ENCODE measurements around the gene UBE2J1.
A peak's percentile ranks its signal among the peaks of the same experiment; 100 is the strongest.

The UBE2J1 gene

DNA sequence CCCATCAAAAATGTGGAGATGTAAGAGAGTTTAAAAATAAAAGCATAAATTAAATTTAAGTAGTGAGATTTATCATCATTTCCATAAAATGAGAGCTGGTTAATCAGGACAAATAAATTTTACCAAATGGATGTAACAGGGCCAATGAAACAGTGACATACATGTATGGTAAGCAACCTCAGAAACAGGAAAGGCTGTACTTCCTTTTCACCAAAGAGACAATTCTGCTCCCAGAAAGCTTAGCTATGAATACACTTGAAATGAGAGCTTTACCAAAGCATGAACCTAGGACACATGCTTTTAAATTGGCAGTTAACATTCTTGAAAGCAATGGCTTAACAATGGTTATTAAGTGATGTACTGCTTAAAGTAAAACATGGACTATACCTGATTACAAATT is 12.1 kb upstream of the UBE2J1 start:
- TF ChIP-seq, protein P1, sequence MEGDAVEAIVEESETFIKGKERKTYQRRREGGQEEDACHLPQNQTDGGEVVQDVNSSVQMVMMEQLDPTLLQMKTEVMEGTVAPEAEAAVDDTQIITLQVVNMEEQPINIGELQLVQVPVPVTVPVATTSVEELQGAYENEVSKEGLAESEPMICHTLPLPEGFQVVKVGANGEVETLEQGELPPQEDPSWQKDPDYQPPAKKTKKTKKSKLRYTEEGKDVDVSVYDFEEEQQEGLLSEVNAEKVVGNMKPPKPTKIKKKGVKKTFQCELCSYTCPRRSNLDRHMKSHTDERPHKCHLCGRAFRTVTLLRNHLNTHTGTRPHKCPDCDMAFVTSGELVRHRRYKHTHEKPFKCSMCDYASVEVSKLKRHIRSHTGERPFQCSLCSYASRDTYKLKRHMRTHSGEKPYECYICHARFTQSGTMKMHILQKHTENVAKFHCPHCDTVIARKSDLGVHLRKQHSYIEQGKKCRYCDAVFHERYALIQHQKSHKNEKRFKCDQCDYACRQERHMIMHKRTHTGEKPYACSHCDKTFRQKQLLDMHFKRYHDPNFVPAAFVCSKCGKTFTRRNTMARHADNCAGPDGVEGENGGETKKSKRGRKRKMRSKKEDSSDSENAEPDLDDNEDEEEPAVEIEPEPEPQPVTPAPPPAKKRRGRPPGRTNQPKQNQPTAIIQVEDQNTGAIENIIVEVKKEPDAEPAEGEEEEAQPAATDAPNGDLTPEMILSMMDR (conservative IDR thresholded peaks at IDR 0.05; ENCODE audit: low read depth, low read length), result no peak
- DNase-seq (ENCODE audit: low read depth), result no peak

DNA sequence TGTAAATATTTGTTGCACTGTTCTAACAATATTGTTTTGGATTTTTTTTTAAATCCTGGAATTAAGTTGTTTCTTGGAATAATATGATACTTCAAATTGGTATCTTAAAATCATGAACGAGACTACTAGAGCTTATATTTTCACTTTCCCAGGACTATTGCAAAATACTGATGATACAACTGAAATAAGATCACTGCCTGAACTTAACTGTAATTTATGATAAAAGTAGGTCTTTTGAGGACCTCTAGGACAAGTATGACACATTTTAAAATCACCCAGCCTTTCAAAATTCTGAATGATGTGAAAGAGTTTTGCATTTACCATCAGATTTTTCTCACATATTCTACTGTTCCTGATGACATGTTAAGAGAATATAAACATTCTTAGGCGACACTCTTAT is 8.6 kb upstream of the UBE2J1 start:
- TF ChIP-seq, protein P1 (conservative IDR thresholded peaks at IDR 0.05; ENCODE audit: low read depth, low read length), result no peak
- no peak for DNase-seq (ENCODE audit: low read depth)
- no peak overlapping the region for H3K4me3 ChIP-seq (ENCODE audit: low read depth, low read length)

More for the DNA sequence above, 12.1 kb upstream of the UBE2J1 start:
- H3K4me3 ChIP-seq (ENCODE audit: low read depth, low read length), result no peak overlapping the region

DNA sequence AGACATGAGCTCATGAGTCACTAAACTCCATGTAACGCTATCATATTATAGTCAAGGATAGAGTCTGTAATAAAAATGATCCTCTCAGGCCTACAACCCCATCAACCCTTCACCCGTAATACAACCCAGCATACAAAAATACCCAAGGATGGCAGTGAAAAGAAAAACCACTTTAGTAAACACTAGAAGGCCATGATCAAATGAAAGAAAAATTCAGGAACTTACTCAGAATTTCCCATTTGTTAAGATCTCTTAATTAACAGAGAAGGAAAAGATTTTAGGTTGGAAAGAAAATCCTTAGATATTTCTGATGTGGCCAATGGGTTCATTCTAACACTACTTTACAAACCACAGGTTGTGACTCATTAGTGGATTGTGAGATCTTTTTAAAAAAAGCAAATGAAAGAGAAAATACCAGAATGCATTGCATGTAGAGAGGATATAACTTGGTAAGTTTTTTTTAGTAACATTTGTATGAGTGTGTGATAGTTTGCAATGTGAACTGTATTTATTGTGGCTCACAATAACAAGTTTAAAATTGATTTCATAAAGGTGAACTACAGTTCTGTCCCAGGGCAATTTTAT is 8.0 kb upstream of the UBE2J1 start:
- TF ChIP-seq, protein P1 (conservative IDR thresholded peaks at IDR 0.05; ENCODE audit: low read depth, low read length), result no peak
- peak; percentile 53 for DNase-seq (ENCODE audit: low read depth)
- H3K4me3 ChIP-seq (ENCODE audit: low read depth, low read length), result no peak overlapping the region

DNA sequence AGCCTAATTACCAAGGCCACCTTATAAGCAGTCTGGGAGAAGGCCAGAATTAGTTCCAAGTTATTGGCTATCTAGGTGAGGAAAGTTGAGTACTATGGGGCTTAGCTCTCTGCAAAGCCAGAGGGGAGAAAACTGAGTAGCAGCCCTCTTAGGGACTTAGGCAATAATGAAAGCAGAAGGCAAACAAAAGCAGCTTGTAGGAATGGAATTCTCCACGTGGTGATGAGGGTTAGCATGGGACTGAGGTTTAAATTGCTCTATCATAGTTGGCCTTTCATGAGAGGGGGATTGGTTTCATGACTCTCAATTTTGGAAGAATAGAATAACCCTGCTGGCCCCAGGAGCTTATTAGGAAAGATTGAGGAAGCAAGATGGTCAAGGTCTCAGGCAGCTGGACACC is 7.0 kb upstream of the UBE2J1 start:
- H3K4me3 ChIP-seq (ENCODE audit: low read depth, low read length), result no peak overlapping the region
- TF ChIP-seq, protein P1 (conservative IDR thresholded peaks at IDR 0.05; ENCODE audit: low read depth, low read length), result no peak
- DNase-seq (ENCODE audit: low read depth), result peak; percentile 25

DNA sequence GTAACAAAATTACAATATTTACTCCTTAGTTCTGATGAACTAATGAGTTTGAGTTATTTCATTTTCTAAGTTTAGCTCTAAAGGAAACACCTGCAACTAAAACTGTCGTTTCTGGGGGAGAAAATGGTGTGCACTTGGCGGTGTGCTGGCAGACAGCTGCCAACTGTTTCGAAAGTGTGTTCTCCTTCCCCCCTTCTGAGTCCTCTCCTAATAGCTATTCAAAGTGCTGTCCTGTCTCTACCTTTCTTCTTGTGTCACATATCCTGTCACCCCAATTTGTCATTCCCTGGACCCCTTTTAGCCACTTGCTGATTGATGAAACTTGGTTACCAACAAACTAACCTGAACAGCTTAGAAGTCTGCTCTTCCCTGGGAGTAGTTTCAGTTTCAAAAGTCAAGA is 4.9 kb upstream of the UBE2J1 start:
- TF ChIP-seq, protein P1 (conservative IDR thresholded peaks at IDR 0.05; ENCODE audit: low read depth, low read length), result no peak
- no peak overlapping the region for H3K4me3 ChIP-seq (ENCODE audit: low read depth, low read length)
- no peak for DNase-seq (ENCODE audit: low read depth)

DNA sequence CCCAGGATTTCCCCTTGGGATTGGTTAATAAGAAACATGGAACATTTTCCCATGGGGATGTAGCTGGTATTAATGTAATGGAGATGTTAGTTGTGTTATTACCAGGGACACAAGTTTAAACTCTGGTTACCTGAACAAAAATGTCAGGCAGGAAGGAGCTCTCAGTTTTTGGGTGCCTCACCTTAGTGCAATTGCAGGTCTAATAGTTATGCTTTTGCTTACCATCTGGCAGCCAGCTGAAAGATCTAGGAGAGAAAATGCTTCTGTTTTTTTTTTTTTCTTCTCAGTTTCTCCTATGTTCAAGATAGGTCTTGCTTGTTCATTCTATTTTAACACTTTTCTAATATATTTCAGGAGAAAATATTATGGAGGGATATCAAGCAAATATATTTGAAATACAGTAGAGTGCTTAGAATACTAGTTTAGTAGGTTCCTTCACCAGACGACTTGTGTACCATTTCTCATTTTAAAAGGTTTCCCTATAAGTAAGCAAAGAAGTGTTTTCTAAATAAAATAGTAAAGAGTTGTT is 4.2 kb upstream of the UBE2J1 start:
- no peak overlapping the region for H3K4me3 ChIP-seq (ENCODE audit: low read depth, low read length)

More for the DNA sequence above, 4.2 kb upstream of the UBE2J1 start:
- DNase-seq (ENCODE audit: low read depth), result no peak
- TF ChIP-seq, protein P1 (conservative IDR thresholded peaks at IDR 0.05; ENCODE audit: low read depth, low read length), result no peak
